Measurements from ENCODE around the gene CGGBP1.

The CGGBP1 gene

DNA sequence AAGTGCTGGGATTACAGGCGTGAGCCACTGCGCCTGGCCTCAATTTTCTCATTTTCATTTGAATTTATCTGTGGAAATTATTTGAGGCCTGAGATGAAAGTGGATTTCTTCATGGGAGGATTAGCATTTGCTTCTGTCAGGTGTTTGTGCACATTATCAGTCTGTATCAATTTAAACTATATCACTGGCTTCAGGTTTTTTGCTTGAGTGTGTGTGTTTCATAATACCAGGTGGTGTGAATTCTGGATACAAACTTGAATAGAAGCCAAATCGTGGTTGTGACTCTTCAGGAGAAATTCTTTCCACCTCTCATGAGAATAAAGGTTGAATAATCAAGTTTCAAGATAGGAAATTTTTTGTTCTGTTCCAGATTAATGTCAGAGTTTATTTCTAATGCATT lies 56.4 kb downstream of the CGGBP1 start:
- TF ChIP-seq, protein P1, sequence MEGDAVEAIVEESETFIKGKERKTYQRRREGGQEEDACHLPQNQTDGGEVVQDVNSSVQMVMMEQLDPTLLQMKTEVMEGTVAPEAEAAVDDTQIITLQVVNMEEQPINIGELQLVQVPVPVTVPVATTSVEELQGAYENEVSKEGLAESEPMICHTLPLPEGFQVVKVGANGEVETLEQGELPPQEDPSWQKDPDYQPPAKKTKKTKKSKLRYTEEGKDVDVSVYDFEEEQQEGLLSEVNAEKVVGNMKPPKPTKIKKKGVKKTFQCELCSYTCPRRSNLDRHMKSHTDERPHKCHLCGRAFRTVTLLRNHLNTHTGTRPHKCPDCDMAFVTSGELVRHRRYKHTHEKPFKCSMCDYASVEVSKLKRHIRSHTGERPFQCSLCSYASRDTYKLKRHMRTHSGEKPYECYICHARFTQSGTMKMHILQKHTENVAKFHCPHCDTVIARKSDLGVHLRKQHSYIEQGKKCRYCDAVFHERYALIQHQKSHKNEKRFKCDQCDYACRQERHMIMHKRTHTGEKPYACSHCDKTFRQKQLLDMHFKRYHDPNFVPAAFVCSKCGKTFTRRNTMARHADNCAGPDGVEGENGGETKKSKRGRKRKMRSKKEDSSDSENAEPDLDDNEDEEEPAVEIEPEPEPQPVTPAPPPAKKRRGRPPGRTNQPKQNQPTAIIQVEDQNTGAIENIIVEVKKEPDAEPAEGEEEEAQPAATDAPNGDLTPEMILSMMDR (IDR thresholded peaks at IDR 0.05) = no peak
- Histone ChIP-seq H3K4me2 (ENCODE audit: low read length) (no peak overlapping the region), H3K27ac (no peak overlapping the region), H3K9me3 (ENCODE audit: control insufficient read depth, low read length) (no peaks in the 10 kb centered on the region), H3K9ac (no peak overlapping the region), H2AFZ (no peak overlapping the region), H3K4me1 (no peaks in the 10 kb centered on the region), H3K27me3 (ENCODE audit: control insufficient read depth, insufficient read depth, low read length) (no peaks in the 10 kb centered on the region), H3K79me2 (no peaks in the 10 kb centered on the region), H3K4me3 (ENCODE audit: low read depth, low read length) (no peak overlapping the region), H3K36me3 (ENCODE audit: control insufficient read depth, insufficient read depth, low read length) (no peaks in the 10 kb centered on the region)

All from parathyroid adenoma (tissue), 2 donors.